NCI-H446 (cell line): ENCODE results near the gene HDAC1.
"Not testable (repeated sequence)": the region's sequence is repeated elsewhere in the genome, so short reads cannot be mapped to it uniquely, and the experiment has no call there.

Source experiments
- DNase-seq, 2 experiments: peaks; one replicate each; lab custom pipeline; 2025; lab: John Stamatoyannopoulos, UW

Gene HDAC1

GRCh38 chr1:32291708-32292538, at the start of gene HDAC1:
Gene HDAC1, plus strand, starts transcription at chr1:32292083. Its CDS starts 87 bp downstream, at chr1:32292170.
- DNase-seq = peak; percentile 89 to 97

GRCh38 chr1:32242341-32242851, 49.5 kb upstream of the HDAC1 start:
- DNase-seq = no peak

GRCh38 chr1:32246888-32247273, 45.0 kb upstream of the HDAC1 start, which contains the start of gene FAM167B:
Gene FAM167B, plus strand, starts transcription at chr1:32247222. Its CDS starts 200 bp downstream, at chr1:32247422.
- no peak for DNase-seq

- no peak for DNase-seq
These were observed 44.4 kb upstream of the HDAC1 start for GRCh38 chr1:32247452-32247851.

GRCh38 chr1:32247983-32248889, 43.6 kb upstream of the HDAC1 start:
- no peak for DNase-seq

- DNase-seq = no peak
These were observed 41.9 kb upstream of the HDAC1 start for GRCh38 chr1:32249831-32250525.

GRCh38 chr1:32250893-32251716, 40.8 kb upstream of the HDAC1 start, which contains the start of gene LCK:
Gene LCK, plus strand, starts transcription at chr1:32251265. Its CDS starts 23,065 bp downstream, at chr1:32274330.
- DNase-seq = no peak

- DNase-seq = no peak
These were observed 36.5 kb upstream of the HDAC1 start for GRCh38 chr1:32255072-32256071.

- no peak for DNase-seq
These were observed 35.2 kb upstream of the HDAC1 start for GRCh38 chr1:32256473-32257226.

- no peak for DNase-seq
These were observed 34.7 kb upstream of the HDAC1 start for GRCh38 chr1:32257227-32257508.

- not testable (repeated sequence) for DNase-seq
These were observed 28.7 kb upstream of the HDAC1 start for GRCh38 chr1:32263236-32263593.

GRCh38 chr1:32263744-32264143, 28.1 kb upstream of the HDAC1 start:
- no peak for DNase-seq

- no peak for DNase-seq
These were observed 26.0 kb upstream of the HDAC1 start for GRCh38 chr1:32265846-32266245.

GRCh38 chr1:32266921-32267591, 24.8 kb upstream of the HDAC1 start:
- no peak for DNase-seq

GRCh38 chr1:32269744-32270143, 22.1 kb upstream of the HDAC1 start:
- no peak for DNase-seq

- no peak for DNase-seq
These were observed 19.1 kb upstream of the HDAC1 start for GRCh38 chr1:32272557-32273390.

- no peak for DNase-seq
These were observed 18.3 kb upstream of the HDAC1 start for GRCh38 chr1:32273391-32274208.
